DMS53 (cell line): ENCODE data around the gene APOBEC3F.

ENCODE experiments used
- DNase-seq: peaks from one replicate; lab custom pipeline; 2025; lab: John Stamatoyannopoulos, UW

APOBEC3F gene

DNA sequence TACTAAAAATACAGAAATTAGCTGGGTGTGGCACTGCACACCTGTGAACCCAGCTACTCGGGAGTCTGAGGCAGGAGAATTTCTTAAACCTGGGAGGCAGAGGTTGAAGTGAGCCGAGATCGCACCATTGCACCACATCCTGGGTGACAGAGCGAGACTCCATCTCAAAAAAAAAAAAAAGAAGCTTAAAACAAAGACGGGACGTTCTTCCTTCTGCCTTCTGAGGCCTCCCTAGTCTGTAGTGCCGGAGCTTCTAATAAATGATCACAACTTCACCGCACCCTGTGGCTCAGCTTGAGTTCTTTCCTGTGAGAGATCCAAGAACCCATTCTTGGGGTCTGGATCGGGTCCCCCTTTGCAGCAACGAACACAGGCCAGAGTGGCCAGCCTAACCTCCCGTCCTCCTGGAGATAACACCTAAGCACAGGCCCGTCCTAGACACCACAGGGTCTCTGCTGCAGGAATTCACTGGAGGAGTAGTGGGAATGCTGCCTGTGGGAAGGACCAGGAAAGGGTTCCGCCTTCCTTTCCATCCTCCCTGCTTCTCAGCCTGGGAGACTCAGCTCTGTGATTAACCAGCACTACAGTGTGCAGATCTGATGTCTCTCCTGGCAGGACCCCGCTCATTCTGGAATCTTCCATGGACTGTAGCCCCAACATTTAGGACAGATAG lies 54.2 kb downstream of the APOBEC3F start:
- no peak for DNase-seq

DNA sequence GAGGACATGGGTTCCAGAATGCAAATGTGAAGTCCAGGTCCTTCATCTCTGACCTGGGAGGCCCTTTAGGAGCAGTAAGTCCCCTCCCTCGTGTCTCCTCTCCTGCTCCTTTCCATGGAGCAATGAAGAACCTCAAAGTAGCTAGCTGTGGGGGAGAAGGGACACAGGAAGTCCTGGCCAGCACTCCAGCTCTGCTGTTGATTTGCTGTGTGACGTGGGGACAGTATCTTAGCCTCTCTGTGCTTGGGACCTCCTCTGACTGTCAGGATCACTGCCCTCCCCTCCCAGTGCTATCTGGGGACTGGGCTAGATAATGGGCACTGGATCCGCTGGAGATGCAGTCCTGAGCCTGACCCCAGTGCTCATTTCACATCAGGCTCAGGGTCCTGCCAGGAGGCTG lies 55.3 kb downstream of the APOBEC3F start:
- no peak for DNase-seq

DNA sequence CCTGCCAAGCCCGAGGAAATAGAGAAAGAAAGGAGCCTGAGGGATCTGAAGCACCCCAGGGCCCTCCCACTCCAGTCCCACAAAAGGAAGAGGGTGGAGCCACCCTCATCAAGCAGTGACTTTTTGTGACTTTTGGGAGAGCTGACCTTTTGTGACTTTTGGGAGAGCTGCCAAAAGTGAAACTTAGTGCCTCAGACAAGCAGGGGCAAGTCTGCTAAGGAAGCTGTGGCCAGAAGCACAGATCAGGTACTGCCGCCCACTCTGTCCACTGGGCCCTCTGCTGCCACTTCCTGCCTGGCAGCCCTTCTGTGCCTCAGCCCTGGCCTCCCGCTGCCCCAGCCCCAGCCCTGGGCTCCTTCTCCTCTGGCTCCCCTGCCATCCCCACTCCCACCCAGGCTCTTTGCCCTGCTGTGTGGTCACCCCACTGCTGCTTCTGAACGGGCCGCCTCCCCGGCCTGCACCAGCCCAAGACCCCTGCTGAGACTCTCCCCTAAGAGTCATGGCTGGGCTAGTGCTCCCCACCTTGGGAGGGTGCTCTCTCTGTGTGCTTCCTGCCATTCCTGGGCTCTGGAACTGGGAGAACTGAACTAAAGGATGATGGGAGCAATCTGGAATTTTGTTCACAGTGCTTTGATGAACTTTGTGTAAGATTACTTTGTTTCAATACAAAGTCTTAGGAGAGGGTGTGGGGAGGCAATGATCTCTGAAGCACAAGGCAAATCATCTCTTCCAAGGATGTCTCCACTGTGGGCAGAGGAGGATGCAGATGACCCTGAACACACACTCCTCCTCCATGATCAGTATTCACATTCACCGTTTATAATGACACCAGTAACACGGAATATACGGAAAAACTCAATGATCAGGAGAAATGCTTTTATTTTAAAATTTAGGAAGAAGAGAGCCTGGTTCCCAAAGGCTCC lies 56.7 kb downstream of the APOBEC3F start, which contains the start of gene APOBEC3H:
APOBEC3H (plus strand) TSS at position 147 of the 923 bp plus-strand sequence. CDS start 3,035 bp downstream, outside the sequence.
- DNase-seq, result no peak

GRCh38 chr22:39098026-39098425 lies 57.4 kb downstream of the APOBEC3F start:
- DNase-seq, result no peak

DNA sequence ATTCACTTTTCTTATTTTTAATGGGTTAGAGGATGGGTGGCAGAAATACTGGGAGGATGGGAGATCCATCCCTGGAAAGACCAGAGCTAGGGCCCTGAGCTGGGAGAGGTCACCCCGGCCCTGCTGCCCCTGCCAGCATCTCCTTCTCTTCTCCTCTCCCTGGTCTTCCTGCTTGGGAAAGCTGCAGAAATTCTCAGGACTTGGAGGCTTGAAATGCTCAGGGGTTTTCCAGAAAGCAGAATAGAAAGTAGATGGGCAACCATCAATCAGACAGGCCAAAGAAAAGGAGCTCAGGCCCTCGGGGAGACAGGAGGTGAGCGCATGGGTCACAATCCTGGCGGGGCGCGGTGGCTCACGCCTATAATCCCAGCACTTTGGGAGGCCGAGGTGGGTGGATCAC lies 57.9 kb downstream of the APOBEC3F start:
- no peak for DNase-seq

- no peak for DNase-seq
These were observed 60.6 kb downstream of the APOBEC3F start for GRCh38 chr22:39101226-39101625.

DNA sequence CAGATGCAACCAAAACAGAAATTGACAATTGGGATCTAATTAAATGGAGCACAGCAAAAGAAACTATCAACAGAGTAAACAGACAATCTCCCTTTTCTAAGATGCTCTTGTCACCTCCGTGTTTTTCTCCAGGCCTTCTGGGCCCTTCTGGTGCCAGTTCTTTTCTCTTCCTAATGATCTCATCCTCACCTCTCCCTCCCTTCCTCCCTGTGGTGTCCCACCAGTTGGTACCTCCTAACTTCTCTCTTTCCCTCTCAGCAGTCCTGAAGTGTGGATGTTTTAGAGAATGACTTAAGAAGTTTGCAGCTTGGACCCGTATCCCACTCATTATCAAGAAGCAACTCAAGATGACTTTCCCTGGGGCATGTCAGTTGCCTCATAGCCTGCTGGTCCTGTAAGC lies 62.8 kb downstream of the APOBEC3F start:
- DNase-seq, result no peak
